ENCODE data around the gene USP21.

Gene USP21

GRCh38 chr1:161137881-161138280, 21.4 kb upstream of the USP21 start:
- no peak for DNase-seq (ENCODE audit: low read depth in 2 of 2)

GRCh38 chr1:161138431-161138830, 20.9 kb upstream of the USP21 start:
- DNase-seq (ENCODE audit: low read depth in 2 of 2) = no peak

- DNase-seq (ENCODE audit: low read depth in 2 of 2) = peak in 1 of 2 donors; percentile 52
These were observed 19.5 kb upstream of the USP21 start for GRCh38 chr1:161139766-161140165.

- DNase-seq (ENCODE audit: low read depth in 2 of 2) = no peak
These were observed 18.4 kb upstream of the USP21 start for GRCh38 chr1:161140755-161141400.

GRCh38 chr1:161145832-161146231, 13.5 kb upstream of the USP21 start:
- no peak for DNase-seq (ENCODE audit: low read depth in 2 of 2)

GRCh38 chr1:161153176-161153575, 6.1 kb upstream of the USP21 start:
- no peak for DNase-seq (ENCODE audit: low read depth in 2 of 2)

- peak; percentile 56 to 67 for DNase-seq (ENCODE audit: low read depth in 2 of 2)
These were observed 5.5 kb upstream of the USP21 start, which contains the start of gene UFC1 for GRCh38 chr1:161153682-161154337. UFC1 (plus strand) TSS chr1:161153978; CDS start chr1:161153998, 20 bp downstream.

GRCh38 chr1:161157867-161158266, 1.4 kb upstream of the USP21 start:
- DNase-seq (ENCODE audit: low read depth in 2 of 2) = no peak

- DNase-seq (ENCODE audit: low read depth in 2 of 2) = no peak
These were observed 837 bp upstream of the USP21 start for GRCh38 chr1:161158316-161159010.

- no peak for DNase-seq (ENCODE audit: low read depth in 2 of 2)
These were observed 578 bp downstream of the USP21 start for GRCh38 chr1:161159913-161160243.

GRCh38 chr1:161160671-161161145, 1.4 kb downstream of the USP21 start:
- no peak for DNase-seq (ENCODE audit: low read depth in 2 of 2)

- no peak for DNase-seq (ENCODE audit: low read depth in 2 of 2)
These were observed 2.4 kb downstream of the USP21 start for GRCh38 chr1:161161652-161162051.

- DNase-seq (ENCODE audit: low read depth in 2 of 2) = no peak
These were observed 2.8 kb downstream of the USP21 start for GRCh38 chr1:161162052-161162451.

GRCh38 chr1:161162806-161163205, 3.5 kb downstream of the USP21 start:
- DNase-seq (ENCODE audit: low read depth in 2 of 2) = no peak

GRCh38 chr1:161163793-161164192, 4.5 kb downstream of the USP21 start:
- no peak for DNase-seq (ENCODE audit: low read depth in 2 of 2)

GRCh38 chr1:161164901-161165610, 5.8 kb downstream of the USP21 start:
- no peak for DNase-seq (ENCODE audit: low read depth in 2 of 2)

GRCh38 chr1:161165742-161166668, 6.7 kb downstream of the USP21 start, which contains the start of gene PPOX:
PPOX (plus strand) TSS chr1:161166426; CDS start chr1:161166848, 422 bp downstream.
- peak; percentile 79 to 83 for DNase-seq (ENCODE audit: low read depth in 2 of 2)

- DNase-seq (ENCODE audit: low read depth in 2 of 2) = no peak
These were observed 7.6 kb downstream of the USP21 start for GRCh38 chr1:161166669-161167548.

- no peak for DNase-seq (ENCODE audit: low read depth in 2 of 2)
These were observed 9.6 kb downstream of the USP21 start for GRCh38 chr1:161168906-161169305.

- DNase-seq (ENCODE audit: low read depth in 2 of 2) = no peak
These were observed 11.9 kb downstream of the USP21 start for GRCh38 chr1:161171191-161171590.
